ENCODE measurements around the gene CCDC120. TPM values are rescaled to one million over a fixed set of nuclear protein-coding genes. Genes with fewer than 3 reads are reported as not detected.

The CCDC120 gene
- total RNA-seq, 1 experiment from 2014 or later, result 11.0 TPM

DNA sequence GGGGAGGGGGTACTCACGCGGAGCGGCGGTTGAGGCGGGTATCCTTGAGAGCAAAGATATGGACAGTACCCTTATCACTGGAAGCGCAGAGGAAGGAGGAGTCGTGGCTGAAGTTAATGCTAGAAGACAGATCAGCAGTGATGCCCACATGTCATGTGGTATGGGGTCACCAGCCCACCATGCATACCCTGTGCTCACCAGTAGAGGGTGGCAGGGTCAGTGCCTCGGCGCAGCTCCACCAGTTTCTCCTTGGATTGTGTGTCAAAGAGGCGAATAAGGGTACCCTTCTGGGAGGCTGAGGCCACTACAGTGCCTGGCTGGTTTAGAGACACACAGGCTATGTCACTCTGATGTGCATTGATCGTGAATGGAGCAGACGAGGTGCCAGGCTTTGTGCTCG is 16.5 kb downstream of the CCDC120 start:
- in situ Hi-C loops (cut with HindIII; ENCODE audit: low pct_unique_long_range_greater_than_20kb, low sequenced_read_pairs) (no loop called here), intact Hi-C loops (cut with micrococcal nuclease; ENCODE audit: unreplicated experiment) (no loop called here)
- Histone ChIP-seq H3K36me3 (ENCODE audit: control insufficient read depth, insufficient read depth, low read length) (no peaks in the 10 kb centered on the region), H3K27me3 (ENCODE audit: control insufficient read depth, insufficient read depth, low read length) (no peaks in the 10 kb centered on the region), H3K9me3 (ENCODE audit: control insufficient read depth, insufficient read depth, low read depth, low read length) (no peaks in the 10 kb centered on the region), H3K27ac (ENCODE audit: low read length) (no peak overlapping the region), H3K4me3 (ENCODE audit: low read depth in 2 of 2, low read length in 2 of 2) (no peak overlapping the region), H3K4me1 (ENCODE audit: control insufficient read depth, insufficient read depth, low read length) (no peaks in the 10 kb centered on the region; the same call in 1 of the 2 replicates)
- ATAC-seq (no peak), DNase-seq (ENCODE audit: low read depth, low spot score) (no peak)
- TF ChIP-seq, protein P1, sequence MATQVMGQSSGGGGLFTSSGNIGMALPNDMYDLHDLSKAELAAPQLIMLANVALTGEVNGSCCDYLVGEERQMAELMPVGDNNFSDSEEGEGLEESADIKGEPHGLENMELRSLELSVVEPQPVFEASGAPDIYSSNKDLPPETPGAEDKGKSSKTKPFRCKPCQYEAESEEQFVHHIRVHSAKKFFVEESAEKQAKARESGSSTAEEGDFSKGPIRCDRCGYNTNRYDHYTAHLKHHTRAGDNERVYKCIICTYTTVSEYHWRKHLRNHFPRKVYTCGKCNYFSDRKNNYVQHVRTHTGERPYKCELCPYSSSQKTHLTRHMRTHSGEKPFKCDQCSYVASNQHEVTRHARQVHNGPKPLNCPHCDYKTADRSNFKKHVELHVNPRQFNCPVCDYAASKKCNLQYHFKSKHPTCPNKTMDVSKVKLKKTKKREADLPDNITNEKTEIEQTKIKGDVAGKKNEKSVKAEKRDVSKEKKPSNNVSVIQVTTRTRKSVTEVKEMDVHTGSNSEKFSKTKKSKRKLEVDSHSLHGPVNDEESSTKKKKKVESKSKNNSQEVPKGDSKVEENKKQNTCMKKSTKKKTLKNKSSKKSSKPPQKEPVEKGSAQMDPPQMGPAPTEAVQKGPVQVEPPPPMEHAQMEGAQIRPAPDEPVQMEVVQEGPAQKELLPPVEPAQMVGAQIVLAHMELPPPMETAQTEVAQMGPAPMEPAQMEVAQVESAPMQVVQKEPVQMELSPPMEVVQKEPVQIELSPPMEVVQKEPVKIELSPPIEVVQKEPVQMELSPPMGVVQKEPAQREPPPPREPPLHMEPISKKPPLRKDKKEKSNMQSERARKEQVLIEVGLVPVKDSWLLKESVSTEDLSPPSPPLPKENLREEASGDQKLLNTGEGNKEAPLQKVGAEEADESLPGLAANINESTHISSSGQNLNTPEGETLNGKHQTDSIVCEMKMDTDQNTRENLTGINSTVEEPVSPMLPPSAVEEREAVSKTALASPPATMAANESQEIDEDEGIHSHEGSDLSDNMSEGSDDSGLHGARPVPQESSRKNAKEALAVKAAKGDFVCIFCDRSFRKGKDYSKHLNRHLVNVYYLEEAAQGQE (IDR thresholded peaks at IDR 0.05; ENCODE audit: insufficient read depth in 1 of 2, low read depth in 2 of 2, low read length in 1 of 2), result no peak
- no peak for TF ChIP-seq TCF7L2 (IDR thresholded peaks at IDR 0.05; ENCODE audit: low read depth, low read length)
- TF ChIP-seq SIN3A (IDR thresholded peaks at IDR 0.05; ENCODE audit: borderline replicate concordance, insufficient read depth, low read depth, low read length), result no peak
- TF ChIP-seq, protein P2, sequence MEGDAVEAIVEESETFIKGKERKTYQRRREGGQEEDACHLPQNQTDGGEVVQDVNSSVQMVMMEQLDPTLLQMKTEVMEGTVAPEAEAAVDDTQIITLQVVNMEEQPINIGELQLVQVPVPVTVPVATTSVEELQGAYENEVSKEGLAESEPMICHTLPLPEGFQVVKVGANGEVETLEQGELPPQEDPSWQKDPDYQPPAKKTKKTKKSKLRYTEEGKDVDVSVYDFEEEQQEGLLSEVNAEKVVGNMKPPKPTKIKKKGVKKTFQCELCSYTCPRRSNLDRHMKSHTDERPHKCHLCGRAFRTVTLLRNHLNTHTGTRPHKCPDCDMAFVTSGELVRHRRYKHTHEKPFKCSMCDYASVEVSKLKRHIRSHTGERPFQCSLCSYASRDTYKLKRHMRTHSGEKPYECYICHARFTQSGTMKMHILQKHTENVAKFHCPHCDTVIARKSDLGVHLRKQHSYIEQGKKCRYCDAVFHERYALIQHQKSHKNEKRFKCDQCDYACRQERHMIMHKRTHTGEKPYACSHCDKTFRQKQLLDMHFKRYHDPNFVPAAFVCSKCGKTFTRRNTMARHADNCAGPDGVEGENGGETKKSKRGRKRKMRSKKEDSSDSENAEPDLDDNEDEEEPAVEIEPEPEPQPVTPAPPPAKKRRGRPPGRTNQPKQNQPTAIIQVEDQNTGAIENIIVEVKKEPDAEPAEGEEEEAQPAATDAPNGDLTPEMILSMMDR (IDR thresholded peaks at IDR 0.05), result no peak
- no peak for TF ChIP-seq POLR2AphosphoS5 (IDR thresholded peaks at IDR 0.05; ENCODE audit: low read depth, low read length)
- BruUV-seq (replicated peaks), result no TSS peak
- CTCF ChIA-PET, result interaction anchor here (1.1 kb wide), 1 partner anchor 88 kb away, joined by 3 read pairs; no protein-coding TSS in a partner anchor
- POLR2A ChIA-PET, result no interaction called here

DNA sequence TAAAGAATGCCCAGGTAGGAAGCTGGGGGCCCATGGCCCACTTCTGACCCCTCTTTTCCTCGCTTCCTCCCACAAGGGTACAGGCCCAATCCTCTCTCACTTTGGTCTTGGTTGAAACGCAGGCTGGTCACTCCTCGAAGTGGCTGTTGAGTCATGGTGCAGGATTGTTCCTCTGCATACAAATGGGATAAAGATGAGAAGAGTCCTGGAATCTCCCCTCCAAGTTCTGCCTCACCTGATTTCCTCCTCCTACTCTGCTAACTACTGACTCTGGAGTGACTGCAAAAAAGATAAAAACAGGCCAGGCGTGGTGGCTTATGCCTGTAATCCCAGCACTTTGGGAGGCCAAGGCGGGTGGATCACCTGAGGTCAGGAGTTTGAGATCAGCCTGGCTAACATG is 19.1 kb downstream of the CCDC120 start:
- Histone ChIP-seq H3K4me3 (ENCODE audit: low read depth in 2 of 2, low read length in 2 of 2) (no peak overlapping the region), H3K4me1 (ENCODE audit: control insufficient read depth, insufficient read depth, low read length) (no peaks in the 10 kb centered on the region; the same call in 1 of the 2 replicates), H3K9me3 (ENCODE audit: control insufficient read depth, insufficient read depth, low read depth, low read length) (no peaks in the 10 kb centered on the region), H3K27me3 (ENCODE audit: control insufficient read depth, insufficient read depth, low read length) (no peaks in the 10 kb centered on the region), H3K36me3 (ENCODE audit: control insufficient read depth, insufficient read depth, low read length) (no peaks in the 10 kb centered on the region), H3K27ac (ENCODE audit: low read length) (no peak overlapping the region)
- POLR2A ChIA-PET, result no interaction called here
- intact Hi-C loops (cut with micrococcal nuclease; ENCODE audit: unreplicated experiment), result no loop called here
- ATAC-seq, result no peak
- in situ Hi-C loops (cut with HindIII; ENCODE audit: low pct_unique_long_range_greater_than_20kb, low sequenced_read_pairs), result no loop called here
- CTCF ChIA-PET, result no interaction called here
- DNase-seq (ENCODE audit: low read depth, low spot score), result no peak
- TF ChIP-seq, protein P2 (IDR thresholded peaks at IDR 0.05), result no peak
- TF ChIP-seq POLR2AphosphoS5 (IDR thresholded peaks at IDR 0.05; ENCODE audit: low read depth, low read length) (no peak), SIN3A (IDR thresholded peaks at IDR 0.05; ENCODE audit: borderline replicate concordance, insufficient read depth, low read depth, low read length) (no peak), TCF7L2 (IDR thresholded peaks at IDR 0.05; ENCODE audit: low read depth, low read length) (no peak)
- TF ChIP-seq, protein P1 (IDR thresholded peaks at IDR 0.05; ENCODE audit: insufficient read depth in 1 of 2, low read depth in 2 of 2, low read length in 1 of 2), result no peak
- no TSS peak for BruUV-seq (replicated peaks)

Measured in Panc1 (cell line).